ENCODE results near the gene SLC6A11.

SLC6A11 gene

GRCh38 chr3:10792208-10792607 is 23.8 kb upstream of the SLC6A11 start:
- no peak for DNase-seq

- DNase-seq = no peak
These were observed 17.2 kb upstream of the SLC6A11 start for GRCh38 chr3:10798600-10799367.

- no peak for DNase-seq
These were observed 11.8 kb upstream of the SLC6A11 start for GRCh38 chr3:10804183-10804648.

- no peak for DNase-seq
These were observed 10.0 kb upstream of the SLC6A11 start for GRCh38 chr3:10806006-10806405.

- DNase-seq = no peak
These were observed 7.8 kb upstream of the SLC6A11 start for GRCh38 chr3:10808130-10808735.

- no peak for DNase-seq
These were observed 7.1 kb upstream of the SLC6A11 start for GRCh38 chr3:10808974-10809373.

- DNase-seq = no peak
These were observed 5.7 kb upstream of the SLC6A11 start for GRCh38 chr3:10810376-10810775.

GRCh38 chr3:10813425-10813824 is 2.6 kb upstream of the SLC6A11 start:
- DNase-seq = no peak

GRCh38 chr3:10814623-10815022 is 1.4 kb upstream of the SLC6A11 start:
- no peak for DNase-seq

- DNase-seq = no peak
These were observed 541 bp upstream of the SLC6A11 start for GRCh38 chr3:10815487-10815886.

- no peak for DNase-seq
These were observed 830 bp downstream of the SLC6A11 start for GRCh38 chr3:10816863-10817253.

GRCh38 chr3:10817506-10817905 is 1.5 kb downstream of the SLC6A11 start:
- DNase-seq = no peak

- no peak for DNase-seq
These were observed 6.0 kb downstream of the SLC6A11 start for GRCh38 chr3:10822055-10822454.

- DNase-seq = no peak
These were observed 6.9 kb downstream of the SLC6A11 start for GRCh38 chr3:10822708-10823515.

- no peak for DNase-seq
These were observed 7.4 kb downstream of the SLC6A11 start for GRCh38 chr3:10823516-10823818.

GRCh38 chr3:10824468-10824867 is 8.4 kb downstream of the SLC6A11 start:
- no peak for DNase-seq

GRCh38 chr3:10833855-10834414 is 17.9 kb downstream of the SLC6A11 start:
- DNase-seq = no peak

GRCh38 chr3:10834951-10835350 is 18.9 kb downstream of the SLC6A11 start:
- no peak for DNase-seq

GRCh38 chr3:10835406-10835805 is 19.4 kb downstream of the SLC6A11 start:
- DNase-seq = no peak

- no peak for DNase-seq
These were observed 20.6 kb downstream of the SLC6A11 start for GRCh38 chr3:10836676-10837075.

GRCh38 chr3:10837849-10838248 is 21.8 kb downstream of the SLC6A11 start:
- DNase-seq = no peak

- no peak for DNase-seq
These were observed 23.1 kb downstream of the SLC6A11 start for GRCh38 chr3:10839167-10839566.

- DNase-seq = no peak
These were observed 25.1 kb downstream of the SLC6A11 start for GRCh38 chr3:10841100-10841499.

GRCh38 chr3:10843378-10843777 is 27.4 kb downstream of the SLC6A11 start:
- no peak for DNase-seq
